Measurements from ENCODE around the gene CETN3. TPM values are rescaled to one million over a fixed set of nuclear protein-coding genes. Genes with fewer than 3 reads are reported as not detected.

The CETN3 gene
- total and polyA plus RNA-seq, 9 of the 15 experiments (the other 6 are each of a cell fraction or from before 2014, with no cell fraction given), result 43.3 to 113 (median 82.4) TPM

GRCh38 chr5:90408571-90409317 lies 812 bp downstream of the CETN3 start (continued):
- TF ChIP-seq GABPA (tag; conservative IDR thresholded peaks at IDR 0.05; ENCODE audit: low read depth) (no peak), GTF3C2 (IDR thresholded peaks at IDR 0.05; ENCODE audit: borderline replicate concordance, extremely low read depth, insufficient read length) (no peak), IRF2 (CRISPR knock-in tag; IDR thresholded peaks at IDR 0.05) (no peak), ZBTB7A (IDR thresholded peaks at IDR 0.05; ENCODE audit: borderline replicate concordance, control insufficient read depth, low read depth, low read length) (no peak), DDX20 (tag; IDR thresholded peaks at IDR 0.05; ENCODE audit: low read depth) (no peak), ARHGAP35 (IDR thresholded peaks at IDR 0.05; ENCODE audit: partially characterized antibody) (peak; percentile 66), ZNF780A (CRISPR knock-in tag; IDR thresholded peaks at IDR 0.05) (no peak), RBM14 (IDR thresholded peaks at IDR 0.05; ENCODE audit: borderline replicate concordance, insufficient read depth, low read depth, low read length) (no peak), RB1 (IDR thresholded peaks at IDR 0.05; ENCODE audit: low read depth) (no peak), THRB (CRISPR knock-in tag; conservative IDR thresholded peaks at IDR 0.05) (no peak), FOXP4 (CRISPR knock-in tag; IDR thresholded peaks at IDR 0.05; ENCODE audit: borderline replicate concordance) (no peak), ZFP1 (CRISPR knock-in tag; IDR thresholded peaks at IDR 0.05) (no peak)

Data from K562 (cell line).